ENCODE results near the gene VPS54.

- TF ChIP-seq CTCF (IDR thresholded peaks at IDR 0.05) (no peak), POLR2A (IDR thresholded peaks at IDR 0.05) (no peak)
These were observed 175.4 kb downstream of the VPS54 start for GRCh38 chr2:63843791-63844190.
